HepG2 (cell line): ENCODE results near the gene CCDC177. TPM values are rescaled to one million over a fixed set of nuclear protein-coding genes. Genes with fewer than 3 reads are reported as not detected.

Experiments
- ATAC-seq: fragments of 200-7000 bp; cut with Tn5 transposase; 3 replicates; pipeline ENCODE4 v1.9.1; 2020; ENCODE audit warnings: mild to moderate bottlenecking, moderate library complexity
- BruUV-seq: library from RNA; stranded (reverse); fragments of 400-500 nt; replicated peaks from 2 replicates; lab custom pipeline; 2021; lab: Mats Ljungman, UMichigan
- CTCF ChIA-PET: fragments of 300-600 bp; formaldehyde crosslinking; extraction: SDS; loops from one replicate; lab custom pipeline; 2021; ENCODE audit warnings: low total read pairs, inconsistent platforms, low intra/inter-chr PET ratio; lab: Yijun Ruan, JAX
- POLR2A ChIA-PET: fragments of 350-600 bp; sonication (Branson Sonifier 250); formaldehyde crosslinking; loops from one replicate; lab custom pipeline; 2020; ENCODE audit warnings: antibody characterized with exemption, inconsistent platforms; lab: Yijun Ruan, JAX
- DNase-seq: peaks from one replicate; pipeline ENCODE4 v3.0.0-alpha.2; 2015; ENCODE audit warnings: low spot score
- FAIRE-seq: peaks from 3 replicates; lab custom pipeline; 2011; peaks lifted over from hg19 to GRCh38; lab: Jason Lieb, UNC
- H2AFZ ChIP-seq: one replicate; pipeline ENCODE4 v1.6.1; 2011; ENCODE audit warnings: low read length, inconsistent platforms
- H3K27ac ChIP-seq: fragments of 300-600 bp; 3 replicates; pipeline ENCODE4 v1.8.0; 2011; ENCODE audit warnings: mixed run types, mild to moderate bottlenecking, mixed read lengths, low read length, inconsistent platforms; ENCODE audit not compliant: insufficient read depth; ENCODE audit errors: extremely low read length
- H3K27me3 ChIP-seq, 2 experiments: fragments of 200-600 bp in 1 of 2; 2 replicates in 1 of 2; 3 replicates in 1 of 2; pipeline versions ENCODE4 v1.6.0 to v1.8.0; 2011; ENCODE audit warnings: low read length in 2 of 2, mild to moderate bottlenecking in 2 of 2, moderate library complexity in 2 of 2, inconsistent platforms in 1 of 2; ENCODE audit not compliant: insufficient read depth in 2 of 2, control insufficient read depth in 1 of 2
- H3K36me3 ChIP-seq, 2 experiments: fragments of 200-600 bp in 1 of 2; replicated peaks in 1 of 2; 2 replicates in 1 of 2; 3 replicates in 1 of 2; pipeline versions ENCODE4 v1.5.1 to v1.8.0; 2011; ENCODE audit warnings: low read length in 2 of 2, inconsistent platforms in 1 of 2; ENCODE audit not compliant: insufficient read depth in 2 of 2, control insufficient read depth in 1 of 2
- H3K4me1 ChIP-seq: 2 replicates; pipeline ENCODE4 v1.5.1; 2012; ENCODE audit warnings: low read length, inconsistent platforms; ENCODE audit not compliant: insufficient read depth
- H3K4me2 ChIP-seq: 2 replicates; pipeline ENCODE4 v1.6.0; 2011; ENCODE audit warnings: low read depth, low read length, inconsistent platforms
- H3K4me3 ChIP-seq, 3 experiments: fragments of 200-600 bp in 1 of 3; sonication (generic), shearing (Covaris generic) in 1 of 3; replicated peaks in 1 of 3; 2 replicates each; pipeline ENCODE4 v1.5.1; 2011 to 2016; ENCODE audit warnings: low read length in 3 of 3, inconsistent platforms in 2 of 3, low read depth in 2 of 3, mild to moderate bottlenecking in 2 of 3, control low read depth in 1 of 3, mixed read lengths in 1 of 3; ENCODE audit not compliant: insufficient read depth in 1 of 3
- H3K79me2 ChIP-seq: one replicate; pipeline ENCODE4 v1.6.1; 2011; ENCODE audit warnings: low read length, inconsistent platforms; ENCODE audit not compliant: insufficient read depth
- H3K9ac ChIP-seq: 2 replicates; pipeline ENCODE4 v1.6.0; 2011; ENCODE audit warnings: mild to moderate bottlenecking, low read depth, low read length, inconsistent platforms; ENCODE audit not compliant: insufficient read depth
- H3K9me3 ChIP-seq: 2 replicates; pipeline ENCODE4 v1.5.1; 2012; ENCODE audit warnings: mild to moderate bottlenecking, low read length
- H4K20me1 ChIP-seq: 2 replicates; pipeline ENCODE4 v1.6.0; 2011; ENCODE audit warnings: inconsistent platforms, mild to moderate bottlenecking, low read length, moderate library complexity; ENCODE audit not compliant: insufficient read depth
- FOSL2 ChIP-seq: sonication (generic); formaldehyde crosslinking; IDR thresholded peaks from 2 replicates; pipeline ENCODE4 v1.4.0; 2020; ENCODE audit warnings: missing genetic modification reagents
- KMT2B ChIP-seq: IDR thresholded peaks from 2 replicates; pipeline ENCODE4 v1.6.1; 2016; ENCODE audit warnings: missing genetic modification reagents, missing compliant biosample characterization
- MAFF ChIP-seq: IDR thresholded peaks from 2 replicates; pipeline ENCODE4 v1.6.1; 2011; ENCODE audit warnings: low read depth, low read length, improper control_type of control experiment
- MAFK ChIP-seq, 2 experiments: IDR thresholded peaks in 1 of 2; conservative IDR thresholded peaks in 1 of 2; 2 replicates each; pipeline ENCODE4 v1.6.1; 2011; ENCODE audit warnings: improper control_type of control experiment in 2 of 2, low read length in 2 of 2
- MIER3 ChIP-seq: IDR thresholded peaks from 2 replicates; pipeline ENCODE4 v1.6.1; 2016; ENCODE audit warnings: missing compliant biosample characterization, borderline replicate concordance
- MLLT10 ChIP-seq: sonication (generic); formaldehyde crosslinking; IDR thresholded peaks from 2 replicates; pipeline ENCODE4 v1.4.0; 2020; ENCODE audit warnings: missing genetic modification reagents
- PHF8 ChIP-seq: sonication (generic); formaldehyde crosslinking; IDR thresholded peaks from 2 replicates; pipeline ENCODE4 v1.5.0; 2020; ENCODE audit warnings: missing genetic modification reagents
- TFDP2 ChIP-seq: sonication (generic); formaldehyde crosslinking; IDR thresholded peaks from 2 replicates; pipeline ENCODE4 v1.4.0; 2020; ENCODE audit warnings: missing genetic modification reagents
- ZNF615 ChIP-seq: sonication (generic); formaldehyde crosslinking; IDR thresholded peaks from 2 replicates; pipeline ENCODE4 v1.5.0; 2020; ENCODE audit warnings: mild to moderate bottlenecking, missing genetic modification reagents, borderline replicate concordance
- ZNF709 ChIP-seq: sonication (generic); formaldehyde crosslinking; IDR thresholded peaks from 2 replicates; pipeline ENCODE4 v1.5.0; 2020; ENCODE audit warnings: mild to moderate bottlenecking, missing genetic modification reagents
- WGBS: methylation state at CpG from one replicate; pipeline ENCODE4 v1.1.6; 2017; ENCODE audit warnings: low lambda C conversion rate; 5-methylcytosine and 5-hydroxymethylcytosine counted together
- in situ Hi-C: cut with HindIII; loops from 2 replicates; pipeline ENCODE4 v1.10.0; 2017; ENCODE audit warnings: low pct_unique_long_range_greater_than_20kb; ENCODE audit not compliant: extremely low pct_ligation_motif_present
- intact Hi-C: fragments of 100-400 bp; cut with micrococcal nuclease; formaldehyde crosslinking; loops from one replicate; pipeline ENCODE4 v1.10.0; 2022; ENCODE audit not compliant: unreplicated experiment
- polyA plus RNA-seq, 8 experiments: library from polyadenylated mRNA; depleted of rRNA in 3 of 8; stranded (reverse) in 7 of 8; unstranded in 1 of 8; fragments of >200 nt; fragmentation: Illumina TruSeq in 4 of 8; extraction: Trizol in 4 of 8; gene quantifications; 2 replicates each; pipeline versions ENCODE4 v1.2.1 to v1.2.3, GENCODE V29; 2011 to 2016; ENCODE audit warnings: low read depth in 4 of 8, missing spikeins in 1 of 8, mixed read lengths in 1 of 8; ENCODE audit not compliant: insufficient read depth in 1 of 8
- total RNA-seq, 5 experiments: library from RNA; depleted of rRNA; stranded (reverse); fragments of >200 nt; fragmentation: Illumina TruSeq; extraction: Trizol; gene quantifications; 2 replicates each; pipeline ENCODE4 v1.2.3, GENCODE V29; 2016; ENCODE audit warnings: low read depth in 1 of 5

The CCDC177 gene
- total and polyA plus RNA-seq, 2 of the 13 experiments (the other 11 are each of a cell fraction or from before 2014, with no cell fraction given): not detected

DNA sequence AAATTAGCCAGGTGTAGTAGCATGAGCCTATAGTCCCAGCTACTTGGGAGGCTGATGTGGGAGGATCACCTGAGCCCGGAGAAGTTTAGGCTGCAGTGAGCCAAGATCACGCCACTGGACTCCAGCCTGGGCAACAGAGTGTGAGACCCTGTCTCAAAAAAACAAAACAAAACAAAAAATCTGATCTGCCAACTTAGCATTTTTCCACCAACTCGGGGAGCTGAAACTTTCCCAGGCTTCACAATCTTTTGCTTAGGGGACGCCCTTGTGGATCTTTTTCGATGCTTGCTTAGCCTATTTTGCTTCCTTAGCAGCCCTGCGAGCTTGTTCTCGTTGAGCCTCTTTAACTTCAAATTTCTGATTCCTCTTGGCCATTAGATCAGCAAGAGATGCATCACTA, 13.8 kb downstream of the CCDC177 start:
- TF ChIP-seq MLLT10 (CRISPR knock-in tag) (no peak), MAFK (conservative IDR thresholded peaks at IDR 0.05 in 1 of 2, IDR thresholded peaks at IDR 0.05 in 1 of 2; ENCODE audit: low read length in 2 of 2) (peak; percentile 16 to 59; a peak in 2 of 4 replicates), MAFF (peak; percentile 10; the same call in 1 of the 2 replicates)
- no TSS peak for BruUV-seq
- Histone ChIP-seq H2AFZ (no peak overlapping the region), H3K36me3 (no peaks in the 10 kb centered on the region), H3K4me2 (no peak overlapping the region), H3K79me2 (no peaks in the 10 kb centered on the region), H3K27me3 (peaks cover 0 to 54% of the 10 kb centered on the region in 2 experiments), H3K9me3 (no peaks in the 10 kb centered on the region), H3K4me1 (no peaks in the 10 kb centered on the region), H3K27ac (no peak overlapping the region), H3K9ac (no peak overlapping the region), H3K4me3 (no peak overlapping the region), H4K20me1 (no peaks in the 10 kb centered on the region)
- 6% methylated on average over 7 of the region's 7 CpGs for WGBS
- FAIRE-seq (no peak), DNase-seq (no peak), ATAC-seq (no peak)
- intact Hi-C loops (no loop called here), in situ Hi-C loops (no loop called here)
- ChIA-PET CTCF (no interaction called here), POLR2A (no interaction called here)

- Histone ChIP-seq H3K4me1 (no peaks in the 10 kb centered on the region), H3K27me3 (peaks cover 0 to 48% of the 10 kb centered on the region in 2 experiments), H3K79me2 (no peaks in the 10 kb centered on the region), H3K27ac (no peak overlapping the region), H3K4me3 (no peak overlapping the region), H3K9me3 (no peaks in the 10 kb centered on the region), H4K20me1 (no peaks in the 10 kb centered on the region), H3K9ac (no peak overlapping the region), H3K36me3 (no peaks in the 10 kb centered on the region), H3K4me2 (no peak overlapping the region), H2AFZ (no peak overlapping the region)
- in situ Hi-C loops (no loop called here), intact Hi-C loops (no loop called here)
- TF ChIP-seq PHF8 (CRISPR knock-in tag): no peak
- no peak for TF ChIP-seq KMT2B (CRISPR knock-in tag)
- no peak for TF ChIP-seq FOSL2
- no peak for TF ChIP-seq MIER3 (CRISPR knock-in tag)
- TF ChIP-seq ZNF709: no peak
- TF ChIP-seq ZNF615 (CRISPR knock-in tag): no peak
- TF ChIP-seq TFDP2 (CRISPR knock-in tag): no peak
- no peak for FAIRE-seq
- BruUV-seq: no TSS peak
- ChIA-PET CTCF (no interaction called here), POLR2A (no interaction called here)
- no peak for DNase-seq
- 0% methylated on average over 6 of the region's 6 CpGs for WGBS
- peak; percentile 47; the same call in 2 of the 3 replicates for ATAC-seq
Observed at GRCh38 chr14:69559581-69560011, 15.1 kb downstream of the CCDC177 start.
